ENCODE results near the gene PLD4. TPM values are rescaled to one million over a fixed set of nuclear protein-coding genes. Genes with fewer than 3 reads are reported as not detected.
"Not testable (repeated sequence)": the region's sequence is repeated elsewhere in the genome, so short reads cannot be mapped to it uniquely, and the experiment has no call there.

PLD4 gene
- total RNA-seq, 1 experiment from 2014 or later, result not detected

DNA sequence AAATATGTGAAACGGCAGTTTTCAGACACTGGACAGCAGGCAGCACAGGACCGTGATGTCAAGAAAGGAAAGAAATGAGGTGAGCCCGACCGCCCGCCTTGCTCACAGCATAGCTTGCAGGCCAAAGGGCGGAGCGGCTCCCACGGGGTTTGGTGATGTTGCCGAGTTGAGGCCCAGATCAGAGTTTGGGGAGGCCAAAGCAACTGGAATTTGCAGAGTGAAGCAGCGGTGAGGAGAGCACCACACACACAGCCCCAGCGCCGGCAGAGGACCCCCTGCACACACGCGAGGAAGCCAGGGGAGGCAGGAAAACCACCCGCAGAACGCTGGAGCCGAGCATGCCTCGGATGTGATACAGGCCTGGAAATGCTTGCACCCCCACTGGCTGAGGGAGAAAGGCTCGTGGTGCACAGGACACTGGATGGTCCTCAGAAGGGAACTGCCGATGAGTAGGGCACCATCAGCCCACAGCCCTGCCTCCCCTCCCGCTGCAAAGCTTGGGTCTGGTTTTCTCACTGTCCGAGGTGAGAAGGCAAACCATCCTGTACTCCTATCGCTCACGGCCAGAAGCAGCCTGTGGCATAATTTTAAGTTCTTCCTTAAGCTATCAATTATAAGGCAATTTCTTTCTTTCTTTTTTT is 25.7 kb upstream of the PLD4 start:
- DNase-seq (ENCODE audit: low spot score), result no peak

DNA sequence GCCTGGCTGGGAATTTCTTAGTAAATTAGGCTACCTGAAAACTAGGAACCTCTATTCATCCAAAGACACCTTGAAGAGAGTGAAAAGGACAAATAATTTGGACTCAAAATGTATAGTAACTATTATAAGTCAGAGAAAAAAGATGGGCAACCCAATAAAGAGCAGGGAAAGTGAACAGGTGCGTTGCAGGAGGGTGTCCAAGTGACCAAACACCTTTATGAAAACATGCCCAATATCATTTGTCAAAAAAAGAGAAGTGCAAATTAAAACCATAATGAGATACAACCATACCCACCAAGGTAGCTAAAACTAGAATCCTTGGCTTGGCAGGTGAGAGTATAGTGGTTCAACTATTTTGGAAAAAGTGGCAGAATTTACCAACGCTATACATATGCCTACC is 24.9 kb upstream of the PLD4 start:
- no peak for DNase-seq (ENCODE audit: low spot score)

GRCh38 chr14:104900639-104901512 is 23.8 kb upstream of the PLD4 start:
- DNase-seq (ENCODE audit: low spot score), result no peak

DNA sequence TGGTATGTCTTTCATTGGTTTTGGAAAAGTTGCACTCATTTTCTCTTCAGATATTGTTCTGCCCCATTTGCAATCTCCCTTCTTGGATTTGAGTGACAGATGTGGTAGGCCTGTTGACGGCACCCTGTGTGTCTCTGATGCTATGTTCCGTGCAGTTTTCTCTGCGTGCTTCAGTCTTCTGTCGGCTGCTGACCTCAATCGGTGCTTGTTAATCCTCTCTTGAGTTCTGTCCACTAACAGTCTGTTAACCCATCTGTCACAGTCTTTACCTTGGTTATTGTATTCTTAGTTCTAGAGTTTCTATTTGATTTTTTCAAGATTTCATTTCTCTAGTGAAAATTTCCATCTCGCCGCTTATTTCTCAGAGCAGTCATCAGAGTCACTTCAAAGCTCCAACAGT is 20.7 kb upstream of the PLD4 start:
- no peak for DNase-seq (ENCODE audit: low spot score)

- not testable (repeated sequence) for DNase-seq (ENCODE audit: low spot score)
These were observed 19.8 kb upstream of the PLD4 start for GRCh38 chr14:104904650-104905578.

GRCh38 chr14:104905579-104905933 is 19.1 kb upstream of the PLD4 start:
- DNase-seq (ENCODE audit: low spot score), result not testable (repeated sequence)

DNA sequence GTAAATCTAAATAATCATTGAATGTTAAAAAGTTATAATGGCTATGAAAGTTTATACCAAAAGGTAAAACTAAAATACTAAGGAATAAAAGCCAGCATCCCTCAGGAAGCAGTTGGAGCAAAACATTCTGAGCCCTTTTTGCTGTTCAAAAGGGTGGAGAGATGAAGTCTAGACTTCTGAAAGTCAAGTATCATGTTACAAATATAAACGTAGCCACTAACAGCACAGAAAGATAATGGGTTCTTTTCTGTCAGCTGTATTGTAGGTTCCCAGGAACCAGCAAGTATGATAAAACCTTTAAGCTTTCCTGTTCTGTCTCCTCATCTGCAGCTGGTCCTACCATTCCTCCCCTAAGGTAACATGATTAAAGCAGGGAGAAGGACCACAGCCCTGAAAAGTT is 16.4 kb upstream of the PLD4 start:
- no peak for DNase-seq (ENCODE audit: low spot score)

- DNase-seq (ENCODE audit: low spot score), result no peak
These were observed 12.6 kb upstream of the PLD4 start for GRCh38 chr14:104912053-104912452.

DNA sequence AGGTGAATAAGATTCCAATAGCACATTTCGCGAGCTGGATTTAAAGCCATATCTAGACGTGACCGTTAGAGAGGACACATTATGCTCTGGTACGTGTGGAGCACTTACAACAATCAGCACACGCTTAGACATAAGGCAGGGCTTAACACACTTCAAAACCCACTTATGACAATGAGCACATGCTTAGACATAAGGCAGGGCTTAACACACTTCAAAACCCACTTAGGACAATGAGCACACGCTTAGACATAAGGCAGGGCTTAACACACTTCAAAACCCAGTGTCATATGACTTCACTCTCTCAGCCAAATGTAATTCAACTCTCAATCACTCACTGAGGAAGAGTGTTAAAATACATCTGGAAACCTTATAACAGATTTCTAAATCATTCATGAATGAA is 11.2 kb upstream of the PLD4 start:
- DNase-seq (ENCODE audit: low spot score), result no peak

- DNase-seq (ENCODE audit: low spot score), result no peak
These were observed 7.6 kb upstream of the PLD4 start for GRCh38 chr14:104917116-104917515.

DNA sequence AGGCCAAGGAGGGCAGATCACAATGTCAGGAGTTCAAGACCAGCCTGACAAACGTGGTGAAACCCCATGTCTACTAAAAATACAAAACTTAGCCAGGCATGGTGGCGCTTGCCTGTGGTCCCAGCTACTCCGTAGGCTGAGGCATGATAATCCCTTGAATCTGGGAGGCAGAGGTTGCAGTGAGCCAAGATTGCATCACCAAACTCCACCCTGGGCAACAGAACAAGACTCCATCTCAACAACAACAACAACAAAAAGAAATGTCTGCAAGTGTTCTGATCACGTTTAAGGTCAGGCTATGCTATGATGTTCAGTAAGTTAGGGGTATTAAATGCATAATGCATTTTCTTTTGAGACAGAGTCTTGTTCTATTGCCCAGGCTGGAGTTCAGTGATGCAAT is 6.7 kb upstream of the PLD4 start:
- no peak for DNase-seq (ENCODE audit: low spot score)

DNA sequence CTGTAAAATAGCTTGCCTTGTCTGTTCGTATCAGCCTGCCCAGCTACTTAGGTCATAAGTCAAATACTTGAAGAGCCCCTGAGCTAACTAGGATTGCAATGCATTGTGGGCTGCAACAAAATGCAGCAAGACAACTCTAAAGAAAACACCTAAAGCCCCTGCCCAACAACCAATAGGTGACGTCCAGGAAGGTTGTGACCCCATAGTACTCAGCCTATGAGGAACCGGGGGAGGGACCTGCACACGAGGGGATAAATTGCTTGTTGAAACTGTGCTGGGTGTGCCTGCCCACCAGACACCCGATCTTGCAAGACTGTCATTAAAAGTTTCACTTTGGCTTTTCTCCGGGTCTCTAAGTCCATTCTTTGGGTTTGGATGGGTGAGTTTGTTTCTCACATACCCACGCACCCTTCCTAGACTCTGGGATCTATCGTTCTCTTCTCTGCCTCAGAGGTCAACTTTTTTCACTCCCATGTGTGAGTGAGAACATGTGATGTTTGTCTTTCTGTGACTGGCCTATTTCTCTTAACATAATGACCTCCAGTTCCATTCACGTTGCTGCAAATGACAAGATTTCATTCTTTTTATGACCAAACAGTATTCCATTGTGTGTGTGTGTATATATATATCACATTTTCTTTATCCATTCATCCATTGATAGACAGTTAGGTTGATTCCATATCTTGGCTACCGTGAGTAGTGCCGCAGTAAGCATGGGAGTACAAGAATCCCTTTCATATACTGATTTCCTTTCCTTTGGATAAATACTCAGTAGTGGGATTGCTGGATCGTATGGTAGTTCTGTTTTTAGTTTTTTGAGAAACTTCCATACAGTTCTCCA is 5.3 kb upstream of the PLD4 start:
- DNase-seq (ENCODE audit: low spot score), result not testable (repeated sequence)

DNA sequence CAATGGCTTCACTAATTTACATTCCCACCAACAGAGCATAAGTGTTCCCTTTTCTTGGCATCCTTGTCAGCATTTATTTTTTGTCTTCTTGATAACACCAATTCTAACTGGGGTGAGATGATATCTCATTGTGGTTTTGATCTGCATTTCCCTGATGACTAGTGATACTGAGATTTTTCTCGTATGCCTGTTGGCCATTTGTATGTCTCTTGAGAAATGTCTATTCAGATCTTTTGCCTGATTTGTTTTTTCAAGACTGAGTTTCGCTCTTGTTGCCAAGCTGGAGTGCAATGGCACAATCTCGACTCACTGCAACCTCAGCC is 4.7 kb upstream of the PLD4 start:
- no peak for DNase-seq (ENCODE audit: low spot score)

GRCh38 chr14:104923640-104924420 is 849 bp upstream of the PLD4 start:
- DNase-seq (ENCODE audit: low spot score), result no peak

- DNase-seq (ENCODE audit: low spot score), result no peak
These were observed 655 bp downstream of the PLD4 start for GRCh38 chr14:104925214-104925854.

DNA sequence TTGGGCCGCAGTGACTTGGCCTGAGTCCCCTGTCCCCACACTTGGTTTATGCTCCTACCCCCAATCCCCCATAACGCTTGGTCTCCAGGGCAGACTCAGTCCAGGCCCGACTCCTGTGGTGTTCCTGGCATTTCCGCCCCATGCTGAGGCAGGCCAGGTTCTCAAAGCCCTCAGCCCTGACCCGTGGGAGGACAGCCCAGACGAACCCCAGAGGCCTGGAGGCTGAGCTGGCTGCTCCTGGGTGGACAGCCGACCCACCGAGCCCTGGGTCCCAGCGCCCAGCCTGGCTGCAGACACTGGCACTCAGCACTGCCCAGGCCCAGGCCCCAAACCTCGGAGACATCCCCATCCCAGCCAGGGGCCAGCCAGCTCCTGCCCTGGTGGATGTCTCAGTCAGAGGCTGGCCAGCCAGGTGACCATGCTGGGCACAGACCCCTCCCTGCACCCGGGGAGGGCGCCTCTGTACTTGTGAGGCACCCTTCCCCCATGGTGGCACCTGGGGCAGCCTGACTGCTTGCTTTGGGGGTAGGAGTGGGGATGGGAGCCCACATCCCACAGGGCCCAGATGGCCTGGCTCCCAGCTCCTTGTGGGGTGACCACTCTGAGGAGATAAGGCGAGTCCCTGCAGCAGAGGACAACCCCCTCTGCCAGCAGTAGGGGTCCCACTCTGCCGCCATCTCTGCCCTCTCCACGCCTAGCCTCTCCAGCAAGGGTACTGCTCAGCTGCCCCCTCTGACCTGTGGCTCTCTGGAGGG is 1.4 kb downstream of the PLD4 start:
- no peak for DNase-seq (ENCODE audit: low spot score)

- no peak for DNase-seq (ENCODE audit: low spot score)
These were observed 2.1 kb downstream of the PLD4 start for GRCh38 chr14:104926619-104927431.

DNA sequence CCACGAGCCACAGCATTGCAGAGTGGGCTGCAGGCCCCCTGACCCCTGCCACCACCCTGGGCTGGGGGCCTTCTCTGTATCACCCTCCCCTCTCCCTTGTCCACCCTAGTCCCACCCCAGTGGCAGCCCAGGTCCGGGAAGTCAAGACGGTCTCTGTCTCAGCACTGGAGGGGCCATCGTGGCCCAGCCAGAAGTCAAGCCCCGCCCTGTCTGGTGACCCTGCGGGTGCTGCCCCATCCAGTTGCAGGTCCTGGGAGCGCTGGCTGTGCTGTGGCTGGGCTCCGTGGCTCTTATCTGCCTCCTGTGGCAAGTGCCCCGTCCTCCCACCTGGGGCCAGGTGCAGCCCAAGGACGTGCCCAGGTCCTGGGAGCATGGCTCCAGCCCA is 2.7 kb downstream of the PLD4 start:
- no peak for DNase-seq (ENCODE audit: low spot score)
